Uterus (tissue), 2 donors: ENCODE measurements around the gene ZNF219.

Experiments used
- CTCF ChIP-seq, 4 experiments: fragments of 200-600 bp in 2 of 4; fragments of 450-650 bp in 2 of 4; sonication (generic) in 2 of 4; IDR thresholded peaks; one replicate each; pipeline ENCODE4 v1.5.1; 2016 to 2019; ENCODE audit warnings: antibody characterized with exemption in 4 of 4, mild to moderate bottlenecking in 2 of 4, moderate library complexity in 1 of 4
- POLR2A ChIP-seq, 2 donors: fragments of 450-650 bp; IDR thresholded peaks; one replicate each; pipeline ENCODE4 v1.6.1; 2016; ENCODE audit warnings: antibody characterized with exemption in 2 of 2, mild to moderate bottlenecking in 1 of 2, moderate library complexity in 1 of 2

DNA sequence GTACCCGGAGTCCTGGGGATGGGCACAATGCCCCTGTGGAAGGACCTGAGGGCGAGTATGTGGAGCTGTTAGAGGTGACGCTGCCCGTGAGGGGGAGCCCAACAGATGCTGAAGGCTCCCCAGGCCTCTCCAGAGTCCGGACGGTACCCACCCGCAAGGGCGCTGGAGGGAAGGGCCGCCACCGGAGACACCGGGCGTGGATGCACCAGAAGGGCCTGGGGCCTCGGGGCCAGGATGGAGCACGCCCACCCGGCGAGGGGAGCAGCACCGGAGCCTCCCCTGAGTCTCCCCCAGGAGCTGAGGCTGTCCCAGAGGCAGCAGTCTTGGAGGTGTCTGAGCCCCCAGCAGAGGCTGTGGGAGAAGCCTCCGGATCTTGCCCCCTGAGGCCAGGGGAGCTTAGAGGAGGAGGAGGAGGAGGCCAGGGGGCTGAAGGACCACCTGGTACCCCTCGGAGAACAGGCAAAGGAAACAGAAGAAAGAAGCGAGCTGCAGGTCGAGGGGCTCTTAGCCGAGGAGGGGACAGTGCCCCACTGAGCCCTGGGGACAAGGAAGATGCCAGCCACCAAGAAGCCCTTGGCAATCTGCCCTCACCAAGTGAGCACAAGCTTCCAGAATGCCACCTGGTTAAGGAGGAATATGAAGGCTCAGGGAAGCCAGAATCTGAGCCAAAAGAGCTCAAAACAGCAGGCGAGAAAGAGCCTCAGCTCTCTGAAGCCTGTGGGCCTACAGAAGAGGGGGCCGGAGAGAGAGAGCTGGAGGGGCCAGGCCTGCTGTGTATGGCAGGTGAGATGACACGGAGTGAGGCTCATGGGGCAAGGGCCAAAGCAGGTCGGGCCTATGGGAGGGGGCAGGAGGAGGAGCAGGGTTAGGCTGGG lies 23.8 kb downstream of the ZNF219 start:
- no peak for TF ChIP-seq CTCF (IDR thresholded peaks at IDR 0.05)
- TF ChIP-seq POLR2A (IDR thresholded peaks at IDR 0.05): no peak
